H1 (cell line): Measurements from ENCODE around the gene C22orf23.

ENCODE experiments used
- CREB1 ChIP-seq: IDR thresholded peaks from 2 replicates; pipeline ENCODE4 v1.6.1; 2012; ENCODE audit warnings: inconsistent platforms
- CTCF ChIP-seq, 3 experiments: IDR thresholded peaks; 1 replicate in 2 of 3; 2 replicates in 1 of 3; pipeline versions ENCODE4 v1.5.1 to v1.6.1; 2011; ENCODE audit warnings: low read length in 3 of 3, mild to moderate bottlenecking in 3 of 3, inconsistent platforms in 2 of 3, low read depth in 1 of 3, moderate library complexity in 1 of 3; ENCODE audit not compliant: insufficient read depth in 1 of 3; ENCODE audit errors: control extremely low read depth in 1 of 3
- EP300 ChIP-seq, 2 experiments: IDR thresholded peaks; 1 replicate in 1 of 2; 2 replicates in 1 of 2; pipeline ENCODE4 v1.6.1; 2011 to 2012; ENCODE audit warnings: low read depth in 2 of 2, low read length in 2 of 2, mild to moderate bottlenecking in 2 of 2, borderline replicate concordance in 1 of 2, inconsistent platforms in 1 of 2, moderate library complexity in 1 of 2
- EZH2 ChIP-seq: fragments of 200-600 bp; sonication (generic); IDR thresholded peaks from 2 replicates; pipeline ENCODE4 v1.7.1; 2012; ENCODE audit warnings: low read depth, mild to moderate bottlenecking, moderate library complexity, low read length, inconsistent platforms; ENCODE audit not compliant: severe bottlenecking
- MAX ChIP-seq: IDR thresholded peaks from 2 replicates; pipeline ENCODE4 v1.6.1; 2012; ENCODE audit warnings: inconsistent platforms
- POLR2A ChIP-seq, 2 experiments: IDR thresholded peaks; 1 replicate in 1 of 2; 2 replicates in 1 of 2; pipeline ENCODE4 v1.6.1; 2011; ENCODE audit warnings: low read depth in 2 of 2, low read length in 2 of 2, mild to moderate bottlenecking in 2 of 2; ENCODE audit errors: control extremely low read depth in 1 of 2
- RXRA ChIP-seq: IDR thresholded peaks from 2 replicates; pipeline ENCODE4 v1.6.1; 2011; ENCODE audit warnings: low read depth, mild to moderate bottlenecking, low read length, moderate library complexity; ENCODE audit not compliant: insufficient read depth
- TAF1 ChIP-seq: IDR thresholded peaks from 2 replicates; pipeline ENCODE4 v1.6.1; 2011; ENCODE audit warnings: mild to moderate bottlenecking, low read depth, low read length

GRCh38 chr22:37982938-37983859 lies 29.8 kb upstream of the C22orf23 start:
- peak; percentile 76 to 81 (median 79) for TF ChIP-seq CTCF (IDR thresholded peaks at IDR 0.05; ENCODE audit: control extremely low read depth in 1 of 3, insufficient read depth in 1 of 3, low read depth in 1 of 3, low read length in 3 of 3)
- peak; percentile 60 for TF ChIP-seq EZH2
- peak; percentile 18; the same call in 1 of the 2 replicates for TF ChIP-seq CREB1
- no peak for TF ChIP-seq EP300 (IDR thresholded peaks at IDR 0.05; ENCODE audit: borderline replicate concordance in 1 of 2, low read depth in 2 of 2, low read length in 2 of 2)
- TF ChIP-seq TAF1: no peak
- no peak for TF ChIP-seq RXRA
- peak; percentile 63 for TF ChIP-seq MAX
- no peak for TF ChIP-seq POLR2A (IDR thresholded peaks at IDR 0.05; ENCODE audit: control extremely low read depth in 1 of 2, low read depth in 2 of 2, low read length in 2 of 2)
